ENCODE results near the gene TROAP. TPM values are rescaled to one million over a fixed set of nuclear protein-coding genes. Genes with fewer than 3 reads are reported as not detected.
"Not testable (repeated sequence)": the region's sequence is repeated elsewhere in the genome, so short reads cannot be mapped to it uniquely, and the experiment has no call there.

TROAP gene
- total and polyA plus RNA-seq, 9 donors: 0.36 to 1.6 (median 0.75) TPM; not detected in 1

DNA sequence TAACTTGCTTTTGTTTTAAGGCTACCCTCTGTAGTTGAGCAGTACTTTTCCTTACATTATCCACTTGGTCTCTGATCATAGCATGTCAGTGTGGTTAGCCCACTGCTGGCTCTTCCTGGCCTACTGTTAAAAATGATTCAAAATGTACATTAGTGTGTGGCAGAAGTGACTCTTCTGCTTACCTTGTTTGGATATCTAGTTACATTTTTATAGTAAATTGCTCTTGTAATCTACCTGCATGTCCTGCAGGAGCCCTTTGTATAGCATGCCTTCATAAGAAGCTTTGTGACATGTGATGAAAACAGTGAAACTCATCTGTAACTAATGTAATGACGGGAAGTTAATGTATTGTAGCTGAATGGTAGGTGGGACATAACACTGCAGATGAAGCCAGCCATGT lies 52.4 kb downstream of the TROAP start:
- no peak for TF ChIP-seq POLR2A (IDR thresholded peaks at IDR 0.05)
- no peak for TF ChIP-seq EP300 (IDR thresholded peaks at IDR 0.05)
- TF ChIP-seq, protein P1, sequence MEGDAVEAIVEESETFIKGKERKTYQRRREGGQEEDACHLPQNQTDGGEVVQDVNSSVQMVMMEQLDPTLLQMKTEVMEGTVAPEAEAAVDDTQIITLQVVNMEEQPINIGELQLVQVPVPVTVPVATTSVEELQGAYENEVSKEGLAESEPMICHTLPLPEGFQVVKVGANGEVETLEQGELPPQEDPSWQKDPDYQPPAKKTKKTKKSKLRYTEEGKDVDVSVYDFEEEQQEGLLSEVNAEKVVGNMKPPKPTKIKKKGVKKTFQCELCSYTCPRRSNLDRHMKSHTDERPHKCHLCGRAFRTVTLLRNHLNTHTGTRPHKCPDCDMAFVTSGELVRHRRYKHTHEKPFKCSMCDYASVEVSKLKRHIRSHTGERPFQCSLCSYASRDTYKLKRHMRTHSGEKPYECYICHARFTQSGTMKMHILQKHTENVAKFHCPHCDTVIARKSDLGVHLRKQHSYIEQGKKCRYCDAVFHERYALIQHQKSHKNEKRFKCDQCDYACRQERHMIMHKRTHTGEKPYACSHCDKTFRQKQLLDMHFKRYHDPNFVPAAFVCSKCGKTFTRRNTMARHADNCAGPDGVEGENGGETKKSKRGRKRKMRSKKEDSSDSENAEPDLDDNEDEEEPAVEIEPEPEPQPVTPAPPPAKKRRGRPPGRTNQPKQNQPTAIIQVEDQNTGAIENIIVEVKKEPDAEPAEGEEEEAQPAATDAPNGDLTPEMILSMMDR (IDR thresholded peaks at IDR 0.05): no peak
- no peak for DNase-seq
- Histone ChIP-seq H3K36me3 (no peaks in the 10 kb centered on the region), H3K27ac (no peak overlapping the region), H3K27me3 (no peaks in the 10 kb centered on the region), H3K4me3 (no peak overlapping the region), H3K4me1 (ENCODE audit: insufficient read depth) (peaks cover 3% of the 10 kb centered on the region), H3K9me3 (no peaks in the 10 kb centered on the region)
- intact Hi-C loops (cut with DNase I): no loop called here
- WGBS, 3 donors: 93 to 100% (median 94%) methylated on average over 1 of the region's 1 CpG

DNA sequence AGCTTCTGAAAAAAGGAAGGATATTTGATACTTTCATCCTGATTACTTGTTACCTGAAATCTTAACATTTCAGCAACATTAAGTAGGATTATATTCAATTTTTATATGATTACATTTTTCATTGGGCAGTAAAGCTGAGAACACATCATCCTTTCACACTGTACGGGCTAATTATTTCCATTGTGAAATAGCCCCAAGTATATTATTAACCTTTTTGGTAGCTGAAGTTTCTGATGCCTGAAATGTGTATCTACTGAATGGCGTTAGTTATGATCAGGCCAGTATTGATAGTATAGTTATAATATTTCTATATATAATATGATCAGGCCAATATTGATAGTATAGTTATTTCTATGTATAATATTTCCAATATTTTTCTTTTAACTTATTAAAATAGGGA lies 54.3 kb downstream of the TROAP start:
- TF ChIP-seq EP300 (IDR thresholded peaks at IDR 0.05) (no peak), POLR2A (IDR thresholded peaks at IDR 0.05) (no peak)
- TF ChIP-seq, protein P1 (IDR thresholded peaks at IDR 0.05): no peak
- H3K9me3 ChIP-seq: no peaks in the 10 kb centered on the region
- no peak overlapping the region for H3K27ac ChIP-seq
- H3K4me1 ChIP-seq (ENCODE audit: insufficient read depth): no peaks in the 10 kb centered on the region
- H3K27me3 ChIP-seq: no peaks in the 10 kb centered on the region
- H3K4me3 ChIP-seq: no peak overlapping the region
- WGBS, 3 donors: 84 to 89% (median 86%) methylated on average over 2 of the region's 2 CpGs
- no peak for DNase-seq
- intact Hi-C loops (cut with DNase I): no loop called here
- no peaks in the 10 kb centered on the region for H3K36me3 ChIP-seq

DNA sequence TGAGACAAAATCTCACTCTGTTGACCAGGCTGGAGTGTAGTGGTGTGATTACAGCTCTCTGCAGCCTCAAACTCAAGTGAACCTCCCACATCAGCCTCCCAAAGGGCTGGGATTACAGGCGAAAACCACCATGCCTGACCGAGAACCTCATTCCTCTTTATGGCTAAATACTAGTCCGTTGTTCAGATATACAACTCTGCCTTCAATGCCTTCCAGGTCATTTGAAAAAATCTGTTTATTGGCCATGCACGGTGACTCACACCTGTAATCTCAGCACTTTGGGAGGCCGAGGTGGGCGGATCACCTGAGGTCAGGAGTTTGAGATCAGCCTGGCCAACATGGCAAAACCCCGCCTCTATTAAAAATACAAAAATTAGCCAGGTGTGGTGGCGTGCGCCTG lies 57.1 kb downstream of the TROAP start:
- H3K27ac ChIP-seq; H3K4me1 ChIP-seq (ENCODE audit: insufficient read depth); H3K4me3 ChIP-seq; DNase-seq; H3K27me3 ChIP-seq; H3K9me3 ChIP-seq; H3K36me3 ChIP-seq; intact Hi-C loops (cut with DNase I): not testable (repeated sequence)
- WGBS, 3 donors: 95 to 98% (median 96%) methylated on average over 9 of the region's 9 CpGs

Other genes with a start within 250 kb of the TROAP start
- gene DHH, start 228.5 kb upstream of the TROAP start, total RNA-seq: 1 to 10 TPM in 1 of 7 donors, under 1 TPM in 6; 0.20 to 1.1 (median 0.45) TPM
- gene DHH, start 228.5 kb upstream of the TROAP start, polyA plus RNA-seq: 1 to 10 TPM; 1.0 to 1.4 TPM
- 10 to 100 TPM; 66.3 to 95.8 (median 69.5) TPM for gene LMBR1L, start 212.4 kb upstream of the TROAP start, total RNA-seq
- gene LMBR1L, start 212.4 kb upstream of the TROAP start, polyA plus RNA-seq: 10 to 100 TPM; 63.8 to 65.7 TPM
- 100 to 1,000 TPM; 326 to 647 (median 340) TPM for gene TUBA1B, start 191.9 kb upstream of the TROAP start, total RNA-seq
- 100 to 1,000 TPM; 281 to 705 TPM for gene TUBA1B, start 191.9 kb upstream of the TROAP start, polyA plus RNA-seq
- 100 to 1,000 TPM; 140 to 247 (median 184) TPM for gene TUBA1A, start 134.2 kb upstream of the TROAP start, total RNA-seq
- gene TUBA1A, start 134.2 kb upstream of the TROAP start, polyA plus RNA-seq: 100 to 1,000 TPM; 214 to 535 TPM
- gene TUBA1C, start 58.2 kb upstream of the TROAP start, total RNA-seq: 100 to 1,000 TPM in 4 of 7 donors, 10 to 100 TPM in 3; 51.9 to 122 (median 101) TPM
- 100 to 1,000 TPM in 1 of 2 donors, 10 to 100 TPM in 1; 81.0 to 179 TPM for gene TUBA1C, start 58.2 kb upstream of the TROAP start, polyA plus RNA-seq
- 1 to 10 TPM in 2 of 7 donors, under 1 TPM in 5; 0.15 to 1.8 (median 0.34) TPM for gene PRPH, start 28.1 kb upstream of the TROAP start, total RNA-seq
- gene PRPH, start 28.1 kb upstream of the TROAP start, polyA plus RNA-seq: 1 to 10 TPM in 1 of 2 donors, under 1 TPM in 1; 0.33 to 1.4 TPM
- not detected for gene C1QL4, start 13.9 kb downstream of the TROAP start, total RNA-seq
- gene C1QL4, start 13.9 kb downstream of the TROAP start, polyA plus RNA-seq: not detected
- gene DNAJC22, start 23.6 kb downstream of the TROAP start, total RNA-seq: 1 to 10 TPM in 1 of 7 donors, under 1 TPM in 4, not detected in 2; 0.37 to 3.4 (median 0.47) TPM
- gene DNAJC22, start 23.6 kb downstream of the TROAP start, polyA plus RNA-seq: under 1 TPM; 0.30 to 0.58 TPM
- 10 to 100 TPM in 6 of 7 donors, 1 to 10 TPM in 1; 9.1 to 19.7 (median 15.2) TPM for gene SPATS2, start 44.2 kb downstream of the TROAP start, total RNA-seq
- 10 to 100 TPM; 10.9 to 28.2 TPM for gene SPATS2, start 44.2 kb downstream of the TROAP start, polyA plus RNA-seq
- gene KCNH3, start 215.8 kb downstream of the TROAP start, total RNA-seq: 1 to 10 TPM in 2 of 7 donors, under 1 TPM in 4, not detected in 1; 0.13 to 5.9 (median 0.77) TPM
- gene KCNH3, start 215.8 kb downstream of the TROAP start, polyA plus RNA-seq: under 1 TPM in 1 of 2 donors, not detected in 1; 0.27 TPM
- gene MCRS1, start 244.9 kb downstream of the TROAP start, total RNA-seq: 10 to 100 TPM; 38.5 to 56.2 (median 39.5) TPM
- 10 to 100 TPM; 14.7 to 40.3 TPM for gene MCRS1, start 244.9 kb downstream of the TROAP start, polyA plus RNA-seq

All from ovary (tissue), 9 donors.